SK-N-SH treated with all-trans-retinoic acid at 6 μM for 48 hours (cell line): ENCODE data around the gene TTC36.

Experiments used
- ARNTL ChIP-seq: fragments of 450-650 bp; formaldehyde crosslinking; IDR thresholded peaks from 2 replicates; pipeline ENCODE4 v1.5.0; 2020; ENCODE audit warnings: low read depth, mild to moderate bottlenecking, moderate library complexity, borderline replicate concordance
- GLIS3 ChIP-seq: fragments of 250-450 bp; sonication (Bioruptor Pico); IDR thresholded peaks from 2 replicates; pipeline ENCODE4 v1.5.0; 2020; ENCODE audit warnings: mild to moderate bottlenecking, moderate library complexity
- PPARA ChIP-seq: fragments of 250-450 bp; sonication (Bioruptor Pico); IDR thresholded peaks from 2 replicates; pipeline ENCODE4 v1.5.0; 2020; ENCODE audit warnings: mild to moderate bottlenecking, borderline replicate concordance
- TCF4 ChIP-seq: fragments of 250-450 bp; sonication (Bioruptor Pico); IDR thresholded peaks from 2 replicates; pipeline ENCODE4 v1.8.0; 2021; ENCODE audit warnings: mild to moderate bottlenecking, moderate library complexity, borderline replicate concordance
- ZC3H10 ChIP-seq: fragments of 250-450 bp; sonication (Bioruptor Pico); IDR thresholded peaks from 2 replicates; pipeline ENCODE4 v1.5.1; 2021; ENCODE audit warnings: mild to moderate bottlenecking, moderate library complexity
- ZFP3 ChIP-seq: fragments of 250-450 bp; sonication (Bioruptor Pico); IDR thresholded peaks from 2 replicates; pipeline ENCODE4 v1.5.0; 2020; ENCODE audit warnings: mild to moderate bottlenecking, moderate library complexity
- ZFP30 ChIP-seq: fragments of 450-650 bp; formaldehyde crosslinking; IDR thresholded peaks from 2 replicates; pipeline ENCODE4 v1.5.0; 2022; ENCODE audit warnings: mild to moderate bottlenecking, moderate library complexity
- TF ChIP-seq, protein P1 (sequence below): fragments of 250-450 bp; sonication (Bioruptor Pico); IDR thresholded peaks from 2 replicates; pipeline ENCODE4 v1.8.0; 2021; ENCODE audit warnings: low read depth, mild to moderate bottlenecking, moderate library complexity, borderline replicate concordance
- TF ChIP-seq, protein P2 (sequence below): fragments of 250-450 bp; sonication (Bioruptor Pico); IDR thresholded peaks from 2 replicates; pipeline ENCODE4 v1.5.1; 2021; ENCODE audit warnings: mild to moderate bottlenecking, moderate library complexity
- TF ChIP-seq, protein P3 (sequence below): fragments of 250-450 bp; sonication (Bioruptor Pico); IDR thresholded peaks from 2 replicates; pipeline ENCODE4 v1.8.0; 2020; ENCODE audit warnings: mild to moderate bottlenecking, moderate library complexity, borderline replicate concordance
- TF ChIP-seq, protein P4 (sequence below): fragments of 250-450 bp; sonication (Bioruptor Pico); IDR thresholded peaks from 2 replicates; pipeline ENCODE4 v1.5.0; 2020; ENCODE audit warnings: mild to moderate bottlenecking, moderate library complexity

DNA sequence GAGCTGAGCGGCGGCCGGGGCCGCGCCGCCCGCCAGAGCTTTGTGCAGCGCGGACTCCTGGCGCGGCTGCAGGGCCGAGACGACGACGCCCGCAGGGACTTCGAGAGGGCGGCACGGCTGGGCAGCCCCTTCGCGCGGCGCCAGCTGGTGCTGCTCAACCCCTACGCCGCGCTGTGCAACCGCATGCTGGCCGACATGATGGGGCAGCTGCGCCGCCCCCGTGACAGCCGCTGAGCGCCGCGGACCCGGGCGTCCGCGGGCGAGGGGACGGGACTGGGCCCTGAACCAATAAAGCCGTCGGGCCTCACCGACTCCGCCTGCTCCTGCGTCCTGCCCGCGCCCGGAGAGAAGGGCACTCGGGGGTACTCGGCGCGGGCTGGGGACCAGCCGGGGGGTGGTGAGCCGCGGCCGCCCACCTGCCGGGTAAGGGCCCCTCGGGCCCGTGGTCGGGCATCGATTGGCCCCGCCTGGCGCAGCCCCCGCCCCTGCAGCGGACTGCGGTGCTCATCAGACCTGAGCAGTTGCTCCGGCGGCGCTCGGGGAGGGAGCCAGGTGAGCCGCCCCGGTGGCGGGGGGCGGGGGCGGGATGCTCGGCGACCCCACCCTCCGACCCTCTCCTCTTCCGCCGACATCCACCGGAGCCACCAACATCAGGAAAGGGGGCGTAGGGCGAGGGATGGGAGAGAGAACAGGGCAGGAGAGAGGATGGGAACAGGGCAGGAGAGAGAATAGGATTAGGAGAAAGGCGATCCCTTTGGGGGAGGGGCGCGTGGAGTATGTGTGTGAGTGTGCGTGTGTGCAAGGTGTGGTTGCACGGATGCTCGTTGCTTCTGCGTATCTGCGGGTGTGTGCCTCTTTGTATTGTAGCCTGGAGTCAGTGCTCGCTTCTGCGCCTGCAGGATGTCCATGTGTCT, 3.7 kb downstream of the TTC36 start, which contains the start of gene TMEM25:
- TF ChIP-seq, protein P1, sequence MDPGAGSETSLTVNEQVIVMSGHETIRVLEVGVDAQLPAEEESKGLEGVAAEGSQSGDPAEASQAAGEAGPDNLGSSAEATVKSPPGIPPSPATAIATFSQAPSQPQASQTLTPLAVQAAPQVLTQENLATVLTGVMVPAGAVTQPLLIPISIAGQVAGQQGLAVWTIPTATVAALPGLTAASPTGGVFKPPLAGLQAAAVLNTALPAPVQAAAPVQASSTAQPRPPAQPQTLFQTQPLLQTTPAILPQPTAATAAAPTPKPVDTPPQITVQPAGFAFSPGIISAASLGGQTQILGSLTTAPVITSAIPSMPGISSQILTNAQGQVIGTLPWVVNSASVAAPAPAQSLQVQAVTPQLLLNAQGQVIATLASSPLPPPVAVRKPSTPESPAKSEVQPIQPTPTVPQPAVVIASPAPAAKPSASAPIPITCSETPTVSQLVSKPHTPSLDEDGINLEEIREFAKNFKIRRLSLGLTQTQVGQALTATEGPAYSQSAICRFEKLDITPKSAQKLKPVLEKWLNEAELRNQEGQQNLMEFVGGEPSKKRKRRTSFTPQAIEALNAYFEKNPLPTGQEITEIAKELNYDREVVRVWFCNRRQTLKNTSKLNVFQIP (CRISPR knock-in tag), result no peak
- TF ChIP-seq ZFP3 (CRISPR knock-in tag) (0 out of 2 replicates have a peak, but pooled peaks have one; percentile 37), ZC3H10 (CRISPR knock-in tag) (no peak), ZFP30 (CRISPR knock-in tag) (no peak), ARNTL (CRISPR knock-in tag) (no peak), PPARA (no peak), GLIS3 (no peak), TCF4 (CRISPR knock-in tag) (no peak)
- TF ChIP-seq, protein P2, sequence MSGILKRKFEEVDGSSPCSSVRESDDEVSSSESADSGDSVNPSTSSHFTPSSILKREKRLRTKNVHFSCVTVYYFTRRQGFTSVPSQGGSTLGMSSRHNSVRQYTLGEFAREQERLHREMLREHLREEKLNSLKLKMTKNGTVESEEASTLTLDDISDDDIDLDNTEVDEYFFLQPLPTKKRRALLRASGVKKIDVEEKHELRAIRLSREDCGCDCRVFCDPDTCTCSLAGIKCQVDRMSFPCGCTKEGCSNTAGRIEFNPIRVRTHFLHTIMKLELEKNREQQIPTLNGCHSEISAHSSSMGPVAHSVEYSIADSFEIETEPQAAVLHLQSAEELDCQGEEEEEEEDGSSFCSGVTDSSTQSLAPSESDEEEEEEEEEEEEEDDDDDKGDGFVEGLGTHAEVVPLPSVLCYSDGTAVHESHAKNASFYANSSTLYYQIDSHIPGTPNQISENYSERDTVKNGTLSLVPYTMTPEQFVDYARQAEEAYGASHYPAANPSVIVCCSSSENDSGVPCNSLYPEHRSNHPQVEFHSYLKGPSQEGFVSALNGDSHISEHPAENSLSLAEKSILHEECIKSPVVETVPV (CRISPR knock-in tag), result no peak
- TF ChIP-seq, protein P3, sequence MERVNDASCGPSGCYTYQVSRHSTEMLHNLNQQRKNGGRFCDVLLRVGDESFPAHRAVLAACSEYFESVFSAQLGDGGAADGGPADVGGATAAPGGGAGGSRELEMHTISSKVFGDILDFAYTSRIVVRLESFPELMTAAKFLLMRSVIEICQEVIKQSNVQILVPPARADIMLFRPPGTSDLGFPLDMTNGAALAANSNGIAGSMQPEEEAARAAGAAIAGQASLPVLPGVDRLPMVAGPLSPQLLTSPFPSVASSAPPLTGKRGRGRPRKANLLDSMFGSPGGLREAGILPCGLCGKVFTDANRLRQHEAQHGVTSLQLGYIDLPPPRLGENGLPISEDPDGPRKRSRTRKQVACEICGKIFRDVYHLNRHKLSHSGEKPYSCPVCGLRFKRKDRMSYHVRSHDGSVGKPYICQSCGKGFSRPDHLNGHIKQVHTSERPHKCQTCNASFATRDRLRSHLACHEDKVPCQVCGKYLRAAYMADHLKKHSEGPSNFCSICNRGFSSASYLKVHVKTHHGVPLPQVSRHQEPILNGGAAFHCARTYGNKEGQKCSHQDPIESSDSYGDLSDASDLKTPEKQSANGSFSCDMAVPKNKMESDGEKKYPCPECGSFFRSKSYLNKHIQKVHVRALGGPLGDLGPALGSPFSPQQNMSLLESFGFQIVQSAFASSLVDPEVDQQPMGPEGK (CRISPR knock-in tag), result no peak
- TF ChIP-seq, protein P4, sequence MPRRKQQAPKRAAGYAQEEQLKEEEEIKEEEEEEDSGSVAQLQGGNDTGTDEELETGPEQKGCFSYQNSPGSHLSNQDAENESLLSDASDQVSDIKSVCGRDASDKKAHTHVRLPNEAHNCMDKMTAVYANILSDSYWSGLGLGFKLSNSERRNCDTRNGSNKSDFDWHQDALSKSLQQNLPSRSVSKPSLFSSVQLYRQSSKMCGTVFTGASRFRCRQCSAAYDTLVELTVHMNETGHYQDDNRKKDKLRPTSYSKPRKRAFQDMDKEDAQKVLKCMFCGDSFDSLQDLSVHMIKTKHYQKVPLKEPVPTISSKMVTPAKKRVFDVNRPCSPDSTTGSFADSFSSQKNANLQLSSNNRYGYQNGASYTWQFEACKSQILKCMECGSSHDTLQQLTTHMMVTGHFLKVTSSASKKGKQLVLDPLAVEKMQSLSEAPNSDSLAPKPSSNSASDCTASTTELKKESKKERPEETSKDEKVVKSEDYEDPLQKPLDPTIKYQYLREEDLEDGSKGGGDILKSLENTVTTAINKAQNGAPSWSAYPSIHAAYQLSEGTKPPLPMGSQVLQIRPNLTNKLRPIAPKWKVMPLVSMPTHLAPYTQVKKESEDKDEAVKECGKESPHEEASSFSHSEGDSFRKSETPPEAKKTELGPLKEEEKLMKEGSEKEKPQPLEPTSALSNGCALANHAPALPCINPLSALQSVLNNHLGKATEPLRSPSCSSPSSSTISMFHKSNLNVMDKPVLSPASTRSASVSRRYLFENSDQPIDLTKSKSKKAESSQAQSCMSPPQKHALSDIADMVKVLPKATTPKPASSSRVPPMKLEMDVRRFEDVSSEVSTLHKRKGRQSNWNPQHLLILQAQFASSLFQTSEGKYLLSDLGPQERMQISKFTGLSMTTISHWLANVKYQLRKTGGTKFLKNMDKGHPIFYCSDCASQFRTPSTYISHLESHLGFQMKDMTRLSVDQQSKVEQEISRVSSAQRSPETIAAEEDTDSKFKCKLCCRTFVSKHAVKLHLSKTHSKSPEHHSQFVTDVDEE (CRISPR knock-in tag), result no peak
